GM12872 (cell line): Measurements from ENCODE around the gene TMEM243.
A peak's percentile ranks its signal among the peaks of the same experiment; 100 is the strongest.

Experiments
- TF ChIP-seq, protein P1 (sequence below): IDR thresholded peaks from 3 replicates; pipeline ENCODE4 v1.5.1; 2011; ENCODE audit warnings: low read depth, mild to moderate bottlenecking, low read length, moderate library complexity; ENCODE audit not compliant: insufficient read depth

The TMEM243 gene

DNA sequence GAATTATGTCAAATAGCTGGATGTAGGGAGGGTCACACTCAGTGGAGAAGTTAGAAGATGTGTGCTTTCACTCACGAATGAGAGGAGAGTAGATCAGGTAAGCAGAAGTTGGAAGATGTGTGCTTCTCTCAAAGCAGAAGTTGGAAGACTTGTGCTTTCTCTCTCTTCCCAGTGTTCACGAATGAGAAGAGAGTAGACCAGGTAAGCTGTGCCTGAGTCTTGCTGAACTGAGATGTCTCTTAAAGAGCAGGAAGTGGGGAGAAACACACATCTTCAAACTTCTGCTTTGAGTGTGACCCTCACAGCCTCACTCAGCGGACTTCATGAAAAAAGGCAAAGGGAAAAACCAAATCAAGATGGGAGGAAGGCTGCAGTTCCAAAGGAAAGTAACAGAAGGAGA is 7.0 kb upstream of the TMEM243 start:
- TF ChIP-seq, protein P1, sequence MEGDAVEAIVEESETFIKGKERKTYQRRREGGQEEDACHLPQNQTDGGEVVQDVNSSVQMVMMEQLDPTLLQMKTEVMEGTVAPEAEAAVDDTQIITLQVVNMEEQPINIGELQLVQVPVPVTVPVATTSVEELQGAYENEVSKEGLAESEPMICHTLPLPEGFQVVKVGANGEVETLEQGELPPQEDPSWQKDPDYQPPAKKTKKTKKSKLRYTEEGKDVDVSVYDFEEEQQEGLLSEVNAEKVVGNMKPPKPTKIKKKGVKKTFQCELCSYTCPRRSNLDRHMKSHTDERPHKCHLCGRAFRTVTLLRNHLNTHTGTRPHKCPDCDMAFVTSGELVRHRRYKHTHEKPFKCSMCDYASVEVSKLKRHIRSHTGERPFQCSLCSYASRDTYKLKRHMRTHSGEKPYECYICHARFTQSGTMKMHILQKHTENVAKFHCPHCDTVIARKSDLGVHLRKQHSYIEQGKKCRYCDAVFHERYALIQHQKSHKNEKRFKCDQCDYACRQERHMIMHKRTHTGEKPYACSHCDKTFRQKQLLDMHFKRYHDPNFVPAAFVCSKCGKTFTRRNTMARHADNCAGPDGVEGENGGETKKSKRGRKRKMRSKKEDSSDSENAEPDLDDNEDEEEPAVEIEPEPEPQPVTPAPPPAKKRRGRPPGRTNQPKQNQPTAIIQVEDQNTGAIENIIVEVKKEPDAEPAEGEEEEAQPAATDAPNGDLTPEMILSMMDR: no peak

DNA sequence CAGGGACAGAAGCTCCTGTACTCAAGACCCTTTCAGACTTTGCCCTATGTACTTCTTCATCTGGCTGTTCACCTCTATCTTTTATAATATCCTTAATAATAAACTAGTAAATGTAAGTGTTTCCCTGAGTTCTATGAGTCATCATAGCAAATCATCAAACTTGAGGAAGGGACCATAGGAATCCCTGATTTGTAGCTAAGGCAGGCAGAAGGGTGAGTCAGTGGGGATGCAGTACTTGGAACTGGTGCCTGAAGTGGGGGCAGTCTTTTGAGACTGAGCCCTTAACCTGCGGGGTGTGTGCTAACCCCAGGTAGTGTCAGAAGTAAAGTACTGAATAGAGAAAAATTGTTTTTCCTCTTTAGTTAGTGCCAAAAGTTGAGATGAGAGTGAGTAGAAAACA is 6.2 kb upstream of the TMEM243 start:
- TF ChIP-seq, protein P1: no peak

DNA sequence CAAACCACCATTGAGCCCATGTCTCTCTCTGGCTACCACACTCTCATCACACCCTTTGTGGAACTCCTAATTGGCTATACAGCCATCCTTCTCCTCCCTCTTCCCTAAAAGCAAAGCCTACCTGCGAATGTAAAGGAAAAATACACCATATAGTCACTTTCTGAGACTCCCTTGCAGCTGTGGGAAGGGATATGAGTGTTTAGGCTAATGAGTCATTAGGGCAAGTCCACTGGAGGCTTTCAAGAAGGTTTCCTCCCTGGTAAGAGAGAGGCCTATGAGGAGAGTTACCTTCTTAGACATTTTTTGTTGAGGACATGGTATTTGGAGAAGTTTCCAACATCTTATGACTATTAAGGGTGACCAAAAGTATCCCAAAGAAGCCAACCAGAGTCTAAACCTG is 4.1 kb upstream of the TMEM243 start:
- TF ChIP-seq, protein P1: no peak

DNA sequence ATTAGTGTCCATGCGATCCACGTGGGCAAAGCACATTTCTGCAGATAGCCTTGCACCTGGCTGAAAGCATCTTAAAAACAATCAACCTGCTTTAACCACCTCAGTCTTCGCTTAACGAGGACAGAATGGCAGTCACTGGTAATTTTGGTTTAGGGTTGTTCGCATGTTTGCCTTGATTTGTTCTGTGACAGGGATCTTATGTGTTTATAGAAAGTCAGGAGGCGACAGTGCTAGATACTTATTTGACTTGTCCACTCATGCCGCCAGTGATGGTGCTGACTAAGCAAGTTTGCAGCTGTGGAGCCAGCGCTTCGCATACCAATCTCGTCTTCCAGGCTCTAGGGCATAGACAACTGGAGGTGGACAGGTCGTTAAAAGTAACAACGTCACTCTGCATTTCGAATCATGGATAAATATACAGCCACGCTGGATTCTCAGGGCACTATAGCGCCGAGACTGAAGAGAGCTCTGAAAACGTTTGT is 1.2 kb upstream of the TMEM243 start:
- TF ChIP-seq, protein P1: no peak

DNA sequence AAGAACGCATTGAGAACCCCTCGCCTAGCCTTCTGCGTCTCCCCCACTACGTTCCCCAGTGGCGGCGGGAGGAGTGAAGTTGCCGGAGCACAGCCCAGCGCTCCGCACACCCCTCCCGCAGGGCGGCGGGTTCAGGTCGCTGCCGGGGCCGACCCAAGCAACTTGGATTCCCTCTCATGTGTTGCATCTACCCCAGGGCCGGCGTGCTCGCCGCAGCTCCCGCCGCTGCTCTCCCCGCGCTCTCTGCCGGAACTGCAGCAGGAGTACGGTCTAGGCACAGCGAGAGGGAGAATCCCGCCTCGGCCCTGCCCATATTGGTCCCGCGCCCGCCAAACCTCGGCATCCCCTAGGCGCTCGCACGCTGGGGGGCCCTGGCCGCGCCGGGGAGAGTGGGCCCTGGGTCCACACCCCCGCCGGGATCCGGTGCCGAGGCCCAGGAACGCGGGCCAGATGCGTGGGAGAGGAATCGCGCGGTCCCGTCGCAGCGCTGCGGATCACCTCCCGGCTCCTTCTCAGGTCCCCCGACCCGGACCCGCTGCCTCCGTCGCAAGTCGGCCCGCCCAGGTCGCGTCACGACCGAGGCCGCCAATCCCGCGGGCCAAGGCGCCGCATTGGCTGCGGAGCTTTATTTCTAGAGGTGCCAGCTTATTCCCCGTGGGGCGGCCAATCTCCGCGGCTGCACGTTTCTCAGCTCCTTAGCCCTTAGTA is 648 bp upstream of the TMEM243 start:
- TF ChIP-seq, protein P1: no peak

DNA sequence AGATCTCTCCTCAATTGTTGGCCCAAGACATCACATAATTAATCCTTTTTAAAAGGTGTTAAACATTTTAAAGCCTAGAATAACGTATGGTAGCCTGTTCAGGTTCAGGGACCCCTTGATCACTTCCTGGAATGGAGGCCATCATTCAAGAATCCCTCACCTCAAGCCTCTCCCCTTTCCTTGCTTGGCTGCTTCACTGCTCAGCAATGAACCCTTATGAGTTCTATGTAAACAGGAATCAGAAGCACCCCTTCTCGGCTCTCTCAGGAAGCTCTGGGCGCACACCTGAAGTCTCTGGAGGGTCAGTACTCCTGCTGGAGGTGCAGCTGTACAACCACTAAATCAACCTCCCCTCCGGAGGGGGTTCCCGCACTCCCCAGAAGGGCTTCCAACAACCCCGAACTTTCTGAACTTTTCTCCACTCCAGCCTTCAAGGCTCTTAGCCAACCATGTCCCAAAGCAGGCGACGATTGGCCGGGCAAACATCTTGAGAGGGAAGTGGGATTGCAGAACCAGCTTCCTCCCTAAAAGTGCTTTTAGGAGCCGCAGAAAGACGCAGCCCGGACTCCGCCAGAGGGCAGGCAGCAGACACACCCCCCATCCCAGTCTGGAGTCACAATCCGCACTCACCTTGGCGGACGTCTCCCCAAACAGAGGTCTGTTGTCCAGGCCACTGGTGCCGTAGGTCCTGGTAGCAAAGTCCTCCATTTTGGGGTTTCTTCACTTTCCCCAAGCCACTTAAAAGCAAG is 562 bp downstream of the TMEM243 start:
- TF ChIP-seq, protein P1: 0 out of 3 replicates have a peak, but pooled peaks have one; percentile 22

DNA sequence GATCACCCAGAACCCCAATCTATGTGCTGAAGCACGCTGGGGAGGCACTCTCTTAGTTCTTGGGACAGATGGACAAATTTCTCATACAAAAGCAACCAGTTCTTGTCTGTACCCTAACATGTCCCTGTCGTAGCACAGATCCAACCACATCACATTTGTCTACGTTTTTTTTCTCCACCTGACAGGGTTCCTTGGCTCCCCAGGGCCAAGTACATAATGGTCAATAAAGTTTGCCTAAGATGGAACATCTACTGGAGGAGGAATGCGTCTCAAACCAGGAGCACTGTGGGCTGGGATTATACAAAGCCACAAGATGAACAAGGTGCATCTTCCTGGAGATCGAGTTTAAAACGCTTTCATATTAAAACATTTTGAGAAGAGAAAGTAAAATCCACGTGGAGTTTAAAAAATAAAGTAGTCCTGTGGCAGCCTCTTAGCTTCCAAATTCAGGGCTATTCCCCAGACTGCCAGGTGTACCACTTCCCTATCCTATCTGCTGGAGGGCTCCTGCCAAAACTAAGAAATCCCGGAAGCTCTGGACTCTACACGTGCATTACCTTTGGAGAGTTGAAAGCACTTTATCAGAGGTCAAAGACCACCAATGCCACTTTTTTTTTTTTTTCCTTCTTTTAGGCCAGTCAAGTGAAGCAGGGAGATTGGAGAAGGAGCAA is 1.4 kb downstream of the TMEM243 start:
- TF ChIP-seq, protein P1: no peak
